ENCODE data around the gene TMTC1.

The TMTC1 gene

DNA sequence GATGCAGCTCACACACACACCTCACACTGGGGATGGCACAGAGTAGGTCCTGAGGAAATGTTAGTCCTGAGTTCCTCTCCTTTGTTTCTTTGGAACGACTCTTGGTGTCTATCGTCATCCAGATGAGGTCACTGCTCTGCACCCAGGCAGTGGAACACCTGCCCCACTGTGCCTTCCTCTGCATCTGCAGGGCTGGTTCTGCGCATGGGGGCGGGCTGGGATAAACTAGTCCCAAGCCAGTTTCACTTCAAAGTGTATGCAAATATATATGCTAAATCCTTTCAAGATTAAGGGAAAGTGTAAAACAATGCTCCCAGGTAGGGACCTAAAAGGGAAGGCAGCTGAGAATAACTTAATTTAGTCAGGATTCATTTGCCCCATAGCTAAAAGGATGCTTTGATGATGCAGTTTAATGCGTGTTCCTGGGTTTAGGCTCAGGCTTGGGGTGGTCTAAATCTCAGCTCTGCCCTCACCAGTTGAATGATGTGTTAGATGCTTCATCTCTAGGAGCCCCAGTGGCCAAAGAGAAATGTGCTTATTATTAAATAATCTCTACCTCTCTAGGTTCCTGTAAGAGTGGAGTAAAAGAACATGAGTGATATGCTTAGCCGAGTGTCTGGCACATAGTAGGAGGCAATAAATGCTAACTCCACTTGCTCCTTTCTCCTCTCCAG, 239.2 kb downstream of the TMTC1 start:
- DNase-seq (ENCODE audit: low read depth in 2 of 2, low spot score in 1 of 2) = no peak

DNA sequence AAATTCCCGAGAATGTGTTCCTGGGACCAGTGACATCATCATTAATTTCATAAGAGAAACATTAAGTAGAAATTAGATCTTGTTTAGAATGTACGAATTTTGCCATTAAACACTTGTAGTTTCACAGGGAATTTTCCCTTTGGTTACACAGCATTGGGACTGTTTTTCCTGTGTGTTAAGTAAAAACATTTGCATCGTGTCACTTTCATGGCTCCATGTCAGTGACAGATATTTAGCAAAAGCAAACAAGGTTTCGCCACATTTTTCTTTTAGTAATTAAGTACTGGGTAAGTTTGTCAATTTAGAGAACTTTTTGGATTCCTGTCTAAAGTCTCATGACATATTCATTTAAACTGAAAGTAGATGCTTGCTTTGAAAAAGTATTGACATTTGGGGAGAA, 240.7 kb downstream of the TMTC1 start:
- DNase-seq (ENCODE audit: low read depth in 2 of 2, low spot score in 1 of 2) = no peak

DNA sequence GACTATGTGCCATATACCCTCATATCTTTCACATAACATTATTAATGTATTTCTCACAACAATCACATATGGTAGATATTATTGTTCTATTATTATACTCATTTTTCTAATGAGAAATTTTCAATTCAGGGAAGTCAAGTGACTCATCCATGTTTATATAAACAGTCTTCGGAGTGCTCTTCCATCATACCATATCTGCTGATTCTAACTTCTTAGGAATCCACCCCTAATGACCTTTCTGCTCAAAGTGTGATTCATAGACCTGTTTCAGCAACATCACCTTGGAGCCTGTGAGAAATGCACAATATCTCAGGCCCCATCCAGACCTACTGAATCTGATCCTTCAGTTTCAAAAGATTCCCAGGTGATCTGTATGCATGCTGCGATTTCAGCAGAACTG, 246.4 kb downstream of the TMTC1 start:
- no peak for DNase-seq (ENCODE audit: low read depth in 2 of 2, low spot score in 1 of 2)

- DNase-seq (ENCODE audit: low read depth in 2 of 2, low spot score in 1 of 2) = no peak
Measured at GRCh38 chr12:29534935-29535334, 248.8 kb downstream of the TMTC1 start.

- no peak for DNase-seq (ENCODE audit: low read depth in 2 of 2, low spot score in 1 of 2)
Measured at GRCh38 chr12:29533815-29534489, 249.8 kb downstream of the TMTC1 start.

GRCh38 chr12:29531471-29531870, 252.3 kb downstream of the TMTC1 start:
- no peak for DNase-seq (ENCODE audit: low read depth in 2 of 2, low spot score in 1 of 2)

GRCh38 chr12:29530436-29530835, 253.3 kb downstream of the TMTC1 start:
- no peak for DNase-seq (ENCODE audit: low read depth in 2 of 2, low spot score in 1 of 2)

GRCh38 chr12:29528161-29528560, 255.6 kb downstream of the TMTC1 start:
- DNase-seq (ENCODE audit: low read depth in 2 of 2, low spot score in 1 of 2) = no peak

DNA sequence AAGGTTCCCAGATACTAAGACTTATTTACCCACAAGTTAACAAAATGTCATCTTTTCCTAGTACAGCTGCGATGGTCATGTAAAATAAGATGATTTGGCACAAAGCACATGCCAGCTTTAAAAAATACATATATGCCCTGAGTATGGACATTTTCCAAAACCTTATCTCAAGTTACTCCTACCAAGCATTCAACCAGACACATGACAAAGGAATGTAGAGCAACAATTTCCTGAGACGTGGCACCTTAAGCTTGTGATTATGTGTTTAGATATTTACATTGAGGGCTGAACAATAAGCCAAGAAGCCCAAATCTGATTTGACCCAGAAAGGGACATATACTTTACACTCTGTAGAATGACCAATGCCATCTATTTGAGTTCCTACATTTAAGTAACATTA, 261.8 kb downstream of the TMTC1 start:
- no peak for DNase-seq (ENCODE audit: low read depth in 2 of 2, low spot score in 1 of 2)

GRCh38 chr12:29519585-29520182, 264.1 kb downstream of the TMTC1 start:
- no peak for DNase-seq (ENCODE audit: low read depth in 2 of 2, low spot score in 1 of 2)

DNA sequence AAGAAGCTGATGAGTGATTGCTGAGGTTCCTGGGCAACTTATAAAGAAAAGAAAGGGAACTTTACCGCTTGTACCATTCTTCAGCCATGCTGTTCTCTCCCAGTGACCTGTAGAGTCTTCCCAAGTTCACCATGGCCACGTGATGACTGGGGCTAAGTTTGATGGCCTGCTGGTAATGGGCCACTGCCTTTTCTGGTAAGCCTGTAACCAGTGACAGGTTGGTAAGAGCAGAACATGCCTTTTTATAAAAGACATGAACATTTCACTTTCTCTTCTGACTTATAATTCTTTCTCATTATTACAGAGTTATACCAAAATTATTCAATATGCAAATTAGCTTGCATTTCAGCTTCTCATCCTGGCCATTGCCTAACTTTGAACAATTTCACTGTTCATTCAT, 265.3 kb downstream of the TMTC1 start:
- DNase-seq (ENCODE audit: low read depth in 2 of 2, low spot score in 1 of 2) = no peak

DNA sequence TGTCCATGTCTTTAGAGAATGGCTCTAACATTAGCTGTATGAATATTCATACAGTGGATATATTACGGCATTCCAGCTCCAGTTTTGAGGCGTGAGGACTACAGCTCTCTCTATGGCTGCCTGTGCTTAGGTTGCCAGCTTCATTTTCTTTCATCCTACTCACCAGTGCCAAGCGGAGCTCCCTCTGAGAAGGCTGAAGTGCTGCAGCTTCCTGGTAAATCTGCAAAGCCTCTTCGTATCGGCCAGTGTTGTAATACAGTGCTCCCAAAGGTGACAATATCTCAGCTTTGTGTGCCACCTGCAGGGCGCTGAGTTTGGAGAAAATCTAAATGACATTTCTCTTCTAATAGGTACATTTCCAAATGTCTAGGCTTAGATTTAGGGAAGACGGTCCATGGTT, 266.5 kb downstream of the TMTC1 start:
- no peak for DNase-seq (ENCODE audit: low read depth in 2 of 2, low spot score in 1 of 2)

GRCh38 chr12:29516431-29516875, 267.3 kb downstream of the TMTC1 start:
- no peak for DNase-seq (ENCODE audit: low read depth in 2 of 2, low spot score in 1 of 2)

DNA sequence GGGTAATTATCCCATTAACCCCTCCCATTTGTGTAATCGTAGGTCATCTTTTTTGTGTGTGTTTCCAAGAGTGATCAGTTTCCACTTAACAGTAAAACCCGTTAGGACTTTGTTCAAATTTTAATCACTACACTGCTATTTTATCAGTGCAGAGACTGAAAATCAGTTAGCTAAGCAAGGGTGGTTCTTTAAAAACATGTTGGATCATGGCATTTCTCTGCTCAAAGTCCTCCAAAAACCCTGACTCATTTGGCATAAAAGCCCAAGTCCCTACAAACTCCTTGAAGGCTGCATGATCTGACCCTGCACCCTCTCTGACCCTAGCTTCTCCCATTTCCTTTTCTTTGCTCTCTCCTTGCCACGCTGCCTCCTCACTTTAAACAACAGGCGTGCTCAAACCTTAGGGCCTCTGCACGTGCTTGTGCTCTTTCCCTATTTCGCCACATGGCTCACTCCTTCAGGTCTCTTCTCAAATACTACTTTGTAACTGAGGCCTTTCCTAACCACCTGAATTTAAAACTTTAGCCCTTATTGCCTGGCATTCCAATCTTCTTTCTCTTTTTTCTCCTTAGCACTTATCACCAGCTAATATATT, 273.1 kb downstream of the TMTC1 start:
- no peak for DNase-seq (ENCODE audit: low read depth in 2 of 2, low spot score in 1 of 2)

- DNase-seq (ENCODE audit: low read depth in 2 of 2, low spot score in 1 of 2) = no peak
Measured at GRCh38 chr12:29509503-29509902, 274.2 kb downstream of the TMTC1 start.

DNA sequence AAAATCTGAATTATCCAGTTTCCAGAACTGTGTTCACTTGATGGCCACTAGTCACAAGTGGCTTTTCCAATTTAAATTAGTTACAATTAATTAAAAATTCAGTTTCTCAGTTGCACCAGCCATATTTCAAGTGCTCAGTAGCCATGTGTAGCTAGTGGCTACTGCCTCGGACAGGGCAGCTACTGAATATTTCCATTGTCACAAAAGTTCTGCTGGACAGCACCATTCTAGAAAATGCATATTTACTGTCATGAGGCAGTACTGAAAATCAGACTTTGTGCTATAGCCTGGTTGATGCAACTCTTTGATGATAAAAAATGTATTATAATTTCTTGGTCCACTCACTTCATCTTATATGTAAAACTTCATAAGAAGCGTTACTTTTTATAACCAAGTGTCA, 274.8 kb downstream of the TMTC1 start:
- no peak for DNase-seq (ENCODE audit: low read depth in 2 of 2, low spot score in 1 of 2)

DNA sequence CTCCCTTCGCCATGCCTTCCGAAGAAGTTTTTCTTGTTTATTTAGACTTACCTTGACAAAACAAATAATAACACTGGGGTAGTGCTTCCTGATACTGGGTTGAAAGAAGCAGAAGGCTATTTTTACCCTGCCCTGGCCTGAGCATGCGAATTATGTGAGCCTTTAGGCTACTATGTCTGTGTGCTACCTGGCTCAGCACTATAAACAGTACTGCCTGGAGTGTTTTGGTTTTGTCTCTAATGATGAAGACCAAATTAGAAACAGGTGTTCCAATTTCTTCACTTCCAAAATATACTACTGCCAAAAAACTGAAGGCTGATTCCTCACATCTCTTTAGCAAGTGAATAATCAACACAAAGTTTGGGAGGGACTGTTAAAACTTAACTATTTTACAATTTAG, 278.6 kb downstream of the TMTC1 start:
- no peak for DNase-seq (ENCODE audit: low read depth in 2 of 2, low spot score in 1 of 2)

DNA sequence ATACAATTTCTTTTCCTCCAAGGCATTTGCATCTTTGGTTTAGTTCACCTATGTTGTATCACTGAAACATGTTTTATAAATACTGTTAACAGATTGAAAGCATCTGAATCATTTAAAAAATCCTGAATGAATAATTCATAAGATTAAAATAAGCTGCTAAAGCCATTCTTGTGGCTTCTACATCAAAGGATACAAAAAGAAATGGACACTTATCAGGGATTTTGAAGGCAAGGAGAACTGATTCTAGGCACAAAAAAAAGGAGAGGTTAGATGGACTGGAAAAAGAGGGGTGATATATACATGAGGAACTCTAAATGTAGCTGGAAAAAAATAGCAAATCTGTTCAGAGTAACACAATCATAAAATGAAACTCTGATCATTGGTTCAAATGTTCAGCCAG, 280.5 kb downstream of the TMTC1 start:
- DNase-seq (ENCODE audit: low read depth in 2 of 2, low spot score in 1 of 2) = no peak

- DNase-seq (ENCODE audit: low read depth in 2 of 2, low spot score in 1 of 2) = no peak
Measured at GRCh38 chr12:29499235-29499634, 284.5 kb downstream of the TMTC1 start.

GRCh38 chr12:29497588-29497987, 286.2 kb downstream of the TMTC1 start, which contains the start of gene OVCH1:
TSS of gene OVCH1 (minus strand) at chr12:29497686. CDS start at chr12:29497686, 0 bp downstream.
- no peak for DNase-seq (ENCODE audit: low read depth in 2 of 2, low spot score in 1 of 2)

DNA sequence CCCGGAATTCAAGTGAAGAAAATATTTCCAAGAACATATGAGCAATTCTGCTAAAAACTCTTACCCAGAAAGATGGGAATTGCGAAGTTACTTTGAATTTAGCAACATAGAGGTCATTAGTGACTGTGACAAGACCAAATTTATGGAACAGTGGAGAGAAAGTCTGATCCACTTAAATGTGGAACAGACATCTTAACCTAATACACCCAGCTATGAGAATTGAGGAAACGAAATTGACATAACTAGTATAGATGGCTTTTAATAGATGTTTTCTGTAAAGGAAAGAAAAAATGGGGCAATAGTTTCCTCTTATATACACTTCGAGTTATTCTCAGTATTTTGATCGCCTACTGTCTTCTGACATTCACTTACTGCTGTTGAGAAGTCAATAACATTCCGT, 290.9 kb downstream of the TMTC1 start:
- DNase-seq (ENCODE audit: low read depth in 2 of 2, low spot score in 1 of 2) = no peak

DNA sequence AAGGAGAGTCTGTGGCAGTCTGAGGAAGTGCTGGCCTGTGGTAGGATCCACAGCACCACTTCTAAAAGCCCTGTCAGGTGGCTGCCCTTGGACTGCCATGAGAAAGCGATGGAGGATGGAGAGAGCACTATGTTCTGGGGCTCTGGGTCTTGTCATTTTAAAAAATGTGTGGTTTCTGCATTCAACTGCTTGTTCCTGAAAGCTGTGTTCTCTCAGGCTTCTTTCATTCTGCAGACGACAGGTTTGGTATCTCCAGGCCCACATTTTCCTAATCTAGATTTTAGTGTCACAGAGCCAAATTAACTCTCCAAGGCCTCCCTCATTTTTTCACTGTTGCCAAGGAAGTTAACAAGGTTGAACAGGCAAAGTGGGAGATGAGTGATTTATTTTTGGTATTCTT, 296.8 kb downstream of the TMTC1 start:
- no peak for DNase-seq (ENCODE audit: low read depth in 2 of 2, low spot score in 1 of 2)
